Calu3 (cell line): ENCODE measurements around the gene DACT2. TPM values are rescaled to one million over a fixed set of nuclear protein-coding genes. Genes with fewer than 3 reads are reported as not detected.

Source experiments
- BruUV-seq: library from RNA; stranded (reverse); fragments of 400-500 nt; replicated peaks from 2 replicates; lab custom pipeline; 2021; lab: Mats Ljungman, UMichigan
- CTCF ChIA-PET: fragments of 300-600 bp; sonication (Branson Sonifier 250); formaldehyde crosslinking; loops from one replicate; lab custom pipeline; 2022; ENCODE audit warnings: antibody characterized with exemption; lab: Charles Lee
- DNase-seq: peaks from one replicate; pipeline ENCODE4 v3.0.0; 2022
- H3K27ac Mint-ChIP-seq: one replicate; pipeline ENCODE4 v1.8.0; 2022; ENCODE audit warnings: mixed read lengths; ENCODE audit not compliant: unreplicated experiment
- H3K27me3 Mint-ChIP-seq: one replicate; pipeline ENCODE4 v1.8.0; 2022; ENCODE audit warnings: mixed read lengths; ENCODE audit not compliant: unreplicated experiment
- H3K36me3 Mint-ChIP-seq: one replicate; pipeline ENCODE4 v1.8.0; 2022; ENCODE audit warnings: mild to moderate bottlenecking, moderate library complexity, mixed read lengths; ENCODE audit not compliant: insufficient read depth, unreplicated experiment
- H3K4me1 Mint-ChIP-seq: one replicate; pipeline ENCODE4 v1.8.0; 2022; ENCODE audit warnings: mild to moderate bottlenecking, low read depth, mixed read lengths; ENCODE audit not compliant: unreplicated experiment
- H3K4me3 Mint-ChIP-seq: one replicate; pipeline ENCODE4 v1.8.0; 2022; ENCODE audit warnings: mild to moderate bottlenecking, low read depth, moderate library complexity, mixed read lengths; ENCODE audit not compliant: unreplicated experiment
- H3K9me3 Mint-ChIP-seq: one replicate; pipeline ENCODE4 v1.8.0; 2022; ENCODE audit warnings: low read depth, mixed read lengths; ENCODE audit not compliant: unreplicated experiment
- CTCF ChIP-seq: fragments of 200-600 bp; IDR thresholded peaks from one replicate; pipeline ENCODE4 v1.8.0; 2022; ENCODE audit warnings: antibody characterized with exemption; ENCODE audit not compliant: unreplicated experiment
- intact Hi-C: fragments of 100-400 bp; cut with micrococcal nuclease; formaldehyde crosslinking; loops from one replicate; pipeline ENCODE4 v1.10.0; 2022; ENCODE audit not compliant: unreplicated experiment
- total RNA-seq: library from RNA; stranded (reverse); gene quantifications from 2 replicates; pipeline ENCODE4 v1.2.3, GENCODE V29; 2022

Gene DACT2
- total RNA-seq, 1 experiment from 2014 or later: not detected

DNA sequence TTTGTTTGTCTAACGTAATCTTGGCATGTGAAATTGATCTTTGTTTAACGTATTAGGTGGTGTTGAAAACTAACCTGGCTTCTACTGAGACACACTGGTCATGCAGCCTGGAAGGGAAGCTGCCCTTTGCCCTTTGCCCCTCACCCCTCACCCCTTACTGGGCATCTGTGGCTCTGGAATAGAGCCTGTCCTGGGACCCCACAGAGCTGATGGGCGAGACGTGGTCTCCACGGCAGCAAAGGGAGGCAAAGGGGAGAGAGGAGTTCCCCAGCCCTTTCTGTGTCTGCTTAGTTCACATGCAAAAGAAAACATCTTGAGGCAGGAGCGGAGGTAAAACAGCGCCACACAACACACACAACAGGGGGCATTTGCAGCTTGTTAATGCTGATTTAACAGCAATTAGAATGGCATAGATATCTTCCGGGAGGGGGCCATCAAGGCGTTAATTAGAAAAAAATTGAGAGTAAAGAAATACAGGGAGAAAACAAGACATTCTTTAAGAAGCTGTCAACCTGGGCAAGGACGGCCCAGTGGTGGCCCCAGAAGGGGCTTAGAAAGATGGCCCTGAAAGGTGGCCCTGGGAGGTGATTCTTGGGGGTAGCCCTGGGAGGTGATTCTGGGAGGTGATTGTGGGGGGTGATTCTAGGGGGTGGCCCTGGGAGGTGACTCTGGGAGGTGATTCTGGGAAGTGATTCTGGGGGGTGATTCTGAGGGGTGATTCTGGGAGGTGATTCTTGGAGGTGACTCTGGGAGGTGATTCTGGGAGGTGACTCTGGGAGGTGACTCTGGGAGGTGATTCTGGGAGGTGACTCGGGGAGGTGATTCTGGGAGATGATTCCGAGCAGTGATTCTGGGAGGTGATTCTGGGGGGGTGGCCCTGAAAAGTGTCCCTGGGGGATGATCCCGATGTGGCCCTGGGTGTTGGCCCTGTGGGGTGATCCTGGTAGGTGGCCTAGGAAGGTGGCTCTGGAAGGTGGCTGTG, 44.5 kb upstream of the DACT2 start:
- Mint-ChIP-seq H3K27me3 (peaks cover 26% of the 10 kb centered on the region), H3K9me3 (peaks cover 5% of the 10 kb centered on the region), H3K27ac (no peak overlapping the region), H3K4me3 (no peak overlapping the region), H3K36me3 (peaks cover 9% of the 10 kb centered on the region), H3K4me1 (no peaks in the 10 kb centered on the region)
- no TSS peak for BruUV-seq
- intact Hi-C loops: no loop called here
- CTCF ChIA-PET: no interaction called here
- no peak for TF ChIP-seq CTCF
- DNase-seq: no peak

DNA sequence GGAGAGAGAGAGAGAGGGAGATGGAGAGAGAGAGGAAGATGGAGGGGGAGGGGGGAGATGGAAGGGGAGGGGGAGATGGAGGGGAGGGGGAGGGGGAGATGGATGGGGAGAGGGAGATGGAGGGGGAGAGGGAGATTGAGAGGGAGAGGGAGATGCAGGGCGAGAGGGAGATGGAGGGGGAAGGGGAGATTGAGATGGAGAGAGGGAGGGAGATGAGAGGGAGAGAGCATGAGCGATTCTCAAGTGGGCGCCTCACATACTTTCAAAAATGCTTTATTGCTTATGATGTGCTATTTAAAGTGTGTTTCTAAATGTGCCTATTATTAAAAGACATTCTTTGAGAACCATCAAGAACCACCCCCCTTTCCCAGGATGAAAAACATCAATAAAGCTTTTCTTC, 43.7 kb upstream of the DACT2 start:
- Mint-ChIP-seq H3K4me3 (no peak overlapping the region), H3K27ac (no peak overlapping the region), H3K9me3 (peaks cover 5% of the 10 kb centered on the region), H3K36me3 (peaks cover 9% of the 10 kb centered on the region), H3K27me3 (peaks cover 29% of the 10 kb centered on the region), H3K4me1 (no peaks in the 10 kb centered on the region)
- intact Hi-C loops: no loop called here
- no peak for TF ChIP-seq CTCF
- CTCF ChIA-PET: interaction anchor here (0.6 kb wide), 1 partner anchor 119 kb away, joined by 3 read pairs; no protein-coding TSS in a partner anchor
- no TSS peak for BruUV-seq
- no peak for DNase-seq

DNA sequence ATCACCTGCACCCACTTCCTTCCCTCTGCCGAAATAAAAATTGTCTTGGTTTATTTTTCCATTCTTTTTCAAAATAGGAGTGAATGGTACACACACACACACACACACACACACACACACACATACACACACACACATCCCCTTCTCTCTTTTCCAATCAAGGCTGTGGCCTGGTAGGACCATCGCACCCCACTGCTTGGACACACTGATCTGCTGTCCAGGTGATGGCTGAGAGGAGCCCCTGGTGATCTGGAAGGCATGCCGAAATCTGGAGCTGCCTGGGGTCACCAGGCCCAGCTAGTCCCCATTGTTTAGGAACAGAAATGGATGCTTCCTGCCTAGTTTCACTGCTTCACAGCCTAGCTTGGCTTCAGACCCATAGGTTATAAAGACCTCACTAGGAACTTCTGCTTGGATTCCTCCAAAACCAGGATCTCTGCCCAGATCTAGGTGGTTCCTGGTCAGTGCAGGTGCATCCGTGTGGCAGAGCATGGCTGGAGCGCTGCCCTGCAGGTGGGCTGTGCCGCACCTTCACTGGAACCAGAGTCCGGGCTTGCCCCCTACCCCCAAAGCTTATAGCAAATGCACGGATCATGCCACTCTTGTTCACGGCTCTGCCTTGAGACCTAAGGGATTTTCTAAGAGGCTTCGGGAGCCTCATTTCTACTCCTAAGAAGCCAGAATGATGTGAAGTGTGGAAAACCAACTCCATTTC, 42.9 kb upstream of the DACT2 start:
- no TSS peak for BruUV-seq
- TF ChIP-seq CTCF: no peak
- Mint-ChIP-seq H3K27me3 (peaks cover 29% of the 10 kb centered on the region), H3K9me3 (peaks cover 5% of the 10 kb centered on the region), H3K36me3 (peaks cover 9% of the 10 kb centered on the region), H3K4me3 (no peak overlapping the region), H3K4me1 (no peaks in the 10 kb centered on the region), H3K27ac (no peak overlapping the region)
- no peak for DNase-seq
- intact Hi-C loops: no loop called here
- CTCF ChIA-PET: no interaction called here

DNA sequence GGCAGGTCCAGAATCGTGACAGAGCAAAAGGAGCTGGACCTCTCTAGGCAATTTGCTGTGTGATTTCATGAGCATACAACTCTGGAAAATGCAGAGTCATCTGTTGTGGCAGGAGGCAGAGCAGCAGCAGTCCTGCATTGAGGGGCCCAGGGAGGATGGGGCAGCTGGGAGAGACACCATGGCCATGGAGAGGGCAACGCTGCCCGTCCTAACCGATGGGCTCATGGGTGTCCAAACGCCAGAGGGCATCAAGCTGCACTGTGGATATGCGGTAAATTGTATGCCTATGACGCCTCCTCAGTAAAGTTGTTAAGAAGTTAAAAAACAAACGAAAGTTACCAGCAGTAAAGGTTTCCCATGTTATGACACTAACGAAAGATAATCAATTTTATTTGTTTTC, 42.2 kb upstream of the DACT2 start:
- Mint-ChIP-seq H3K36me3 (peaks cover 9% of the 10 kb centered on the region), H3K27me3 (peaks cover 29% of the 10 kb centered on the region), H3K4me1 (no peaks in the 10 kb centered on the region), H3K4me3 (no peak overlapping the region), H3K27ac (no peak overlapping the region), H3K9me3 (peaks cover 5% of the 10 kb centered on the region)
- no TSS peak for BruUV-seq
- TF ChIP-seq CTCF: no peak
- intact Hi-C loops: no loop called here
- CTCF ChIA-PET: no interaction called here
- no peak for DNase-seq
